HCT116 (cell line): ENCODE data around the gene MDH2. TPM values are rescaled to one million over a fixed set of nuclear protein-coding genes. Genes with fewer than 3 reads are reported as not detected.

Experiments
- ATAC-seq: fragments of 200-7000 bp; cut with Tn5 transposase; 2 replicates; pipeline ENCODE4 v1.9.1; 2020; ENCODE audit warnings: mild to moderate bottlenecking, moderate library complexity
- BruUV-seq: library from RNA; stranded (reverse); fragments of 400-500 nt; replicated peaks from 2 replicates; lab custom pipeline; 2021; lab: Mats Ljungman, UMichigan
- CTCF ChIA-PET: fragments of 300-600 bp; sonication (Branson Sonifier 250); formaldehyde crosslinking; loops from one replicate; lab custom pipeline; 2021; ENCODE audit warnings: antibody characterized with exemption; lab: Charles Lee
- POLR2A ChIA-PET: fragments of 300-600, 350-600 bp; sonication (Branson Sonifier 250); formaldehyde crosslinking; loops from one replicate; lab custom pipeline; 2021; ENCODE audit warnings: antibody characterized with exemption; lab: Charles Lee
- RAD21 ChIA-PET, 2 experiments: fragments of 300-600 bp; sonication (Branson Sonifier 250); formaldehyde crosslinking; loops; one replicate each; lab custom pipeline; 2023; ENCODE audit warnings: low total read pairs in 2 of 2; ENCODE audit not compliant: uncharacterized antibody in 2 of 2, unreplicated experiment in 2 of 2, low non-redundant PET in 1 of 2; lab: Charles Lee
- DNase-seq: peaks from one replicate; pipeline ENCODE4 v3.0.0-alpha.2; 2010; ENCODE audit warnings: low read depth, low spot score
- H2AFZ ChIP-seq: fragments of 200-600 bp; shearing (Covaris generic), sonication (generic); 2 replicates; pipeline ENCODE4 v1.6.1; 2017; ENCODE audit warnings: low read depth, mixed run types, mixed read lengths, antibody characterized with exemption, low read length; ENCODE audit not compliant: poor library complexity, severe bottlenecking
- H3K27ac ChIP-seq: 2 replicates; pipeline ENCODE4 v1.5.1; 2012; ENCODE audit warnings: low read depth, low read length
- H3K27me3 ChIP-seq: fragments of 200-600 bp; sonication (generic); 2 replicates; pipeline ENCODE4 v1.6.1; 2016; ENCODE audit warnings: mixed run types, low read length, mixed read lengths; ENCODE audit not compliant: insufficient read depth
- H3K36me3 ChIP-seq, 2 experiments: fragments of 200-500 bp in 1 of 2; fragments of 200-600 bp in 1 of 2; sonication (Bioruptor generic) in 1 of 2; sonication (generic) in 1 of 2; 2 replicates each; pipeline versions ENCODE4 v1.5.1 to v1.6.1; 2014 to 2016; ENCODE audit warnings: low read length in 2 of 2, inconsistent platforms in 1 of 2, mixed read lengths in 1 of 2, mixed run types in 1 of 2; ENCODE audit not compliant: insufficient read depth in 2 of 2, control insufficient read depth in 1 of 2
- H3K4me1 ChIP-seq, 2 experiments: fragments of 200-600 bp in 1 of 2; sonication (generic) in 1 of 2; 2 replicates each; pipeline versions ENCODE4 v1.5.1 to v1.6.1; 2012 to 2017; ENCODE audit warnings: low read length in 2 of 2, inconsistent platforms in 1 of 2, mild to moderate bottlenecking in 1 of 2, mixed read lengths in 1 of 2, mixed run types in 1 of 2, moderate library complexity in 1 of 2; ENCODE audit not compliant: insufficient read depth in 2 of 2, control insufficient read depth in 1 of 2
- H3K4me2 ChIP-seq: fragments of 200-600 bp; sonication (generic); 2 replicates; pipeline ENCODE4 v1.6.1; 2017; ENCODE audit warnings: mixed run types, low read length, mixed read lengths
- H3K4me3 ChIP-seq, 2 experiments: fragments of 200-600 bp in 1 of 2; sonication (generic) in 1 of 2; replicated peaks in 1 of 2; 2 replicates each; pipeline ENCODE4 v1.5.1; 2011 to 2016; ENCODE audit warnings: low read length in 2 of 2, control low read depth in 1 of 2, low read depth in 1 of 2, mild to moderate bottlenecking in 1 of 2, mixed read lengths in 1 of 2, mixed run types in 1 of 2
- H3K79me2 ChIP-seq: fragments of 200-600 bp; sonication (generic); 2 replicates; pipeline ENCODE4 v1.6.1; 2017; ENCODE audit warnings: mild to moderate bottlenecking, mixed run types, low read length, moderate library complexity, mixed read lengths; ENCODE audit not compliant: insufficient read depth
- H3K9ac ChIP-seq: fragments of 200-600 bp; sonication (generic); 2 replicates; pipeline ENCODE4 v1.6.1; 2016; ENCODE audit warnings: low read length, mixed read lengths
- H3K9me2 ChIP-seq: fragments of 200-600 bp; sonication (generic), shearing (Covaris generic); 2 replicates; pipeline ENCODE4 v1.6.1; 2017; ENCODE audit warnings: mixed run types, mild to moderate bottlenecking, moderate library complexity; ENCODE audit not compliant: insufficient read depth
- H3K9me3 ChIP-seq, 2 experiments: fragments of 200-500 bp in 1 of 2; fragments of 200-600 bp in 1 of 2; sonication (Bioruptor generic) in 1 of 2; sonication (generic) in 1 of 2; 2 replicates each; pipeline ENCODE4 v1.6.1; 2014 to 2017; ENCODE audit warnings: low read length in 2 of 2, mixed read lengths in 2 of 2, inconsistent platforms in 1 of 2, low read depth in 1 of 2, mild to moderate bottlenecking in 1 of 2, mixed run types in 1 of 2, moderate library complexity in 1 of 2; ENCODE audit not compliant: control insufficient read depth in 1 of 2, insufficient read depth in 1 of 2
- H4K20me1 ChIP-seq: fragments of 200-600 bp; sonication (generic), shearing (Covaris generic); 2 replicates; pipeline ENCODE4 v1.6.1; 2017; ENCODE audit warnings: mixed run types, mild to moderate bottlenecking, moderate library complexity; ENCODE audit not compliant: insufficient read depth
- CEBPB ChIP-seq: IDR thresholded peaks from 2 replicates; pipeline ENCODE4 v1.6.1; 2012; ENCODE audit warnings: low read depth
- EGR1 ChIP-seq: IDR thresholded peaks from 2 replicates; pipeline ENCODE4 v1.6.1; 2012; ENCODE audit warnings: low read depth
- ELF1 ChIP-seq: IDR thresholded peaks from 2 replicates; pipeline ENCODE4 v1.6.1; 2012; ENCODE audit warnings: low read depth, borderline replicate concordance
- EZH2phosphoT487 ChIP-seq: fragments of 200-600 bp; IDR thresholded peaks from 2 replicates; pipeline ENCODE4 v1.6.1; 2018; ENCODE audit warnings: antibody characterized with exemption, borderline replicate concordance
- FOSL1 ChIP-seq: IDR thresholded peaks from 2 replicates; pipeline ENCODE4 v1.6.1; 2012; ENCODE audit warnings: low read depth
- JUND ChIP-seq: IDR thresholded peaks from 2 replicates; pipeline ENCODE4 v1.6.1; 2012
- POLR2A ChIP-seq: IDR thresholded peaks from 2 replicates; pipeline ENCODE4 v1.7.0; 2011; ENCODE audit warnings: borderline replicate concordance; ENCODE audit not compliant: insufficient read depth, insufficient read length; ENCODE audit errors: extremely low read depth
- POLR2AphosphoS5 ChIP-seq: IDR thresholded peaks from 2 replicates; pipeline ENCODE4 v1.6.1; 2011; ENCODE audit warnings: mild to moderate bottlenecking, low read depth, low read length, moderate library complexity
- TCF7L2 ChIP-seq: IDR thresholded peaks from 2 replicates; pipeline ENCODE4 v1.7.0; 2011; ENCODE audit warnings: borderline replicate concordance, inconsistent platforms; ENCODE audit not compliant: insufficient read depth, insufficient read length; ENCODE audit errors: extremely low read depth
- YY1 ChIP-seq: IDR thresholded peaks from 2 replicates; pipeline ENCODE4 v1.6.1; 2011; ENCODE audit warnings: low read length, low read depth, moderate library complexity, mild to moderate bottlenecking; ENCODE audit not compliant: insufficient replicate concordance; ENCODE audit errors: extremely low read depth
- ZFX ChIP-seq: fragments of 450-650 bp; IDR thresholded peaks from 2 replicates; pipeline ENCODE4 v1.6.1; 2017
- intact Hi-C: fragments of 100-400 bp; cut with micrococcal nuclease; formaldehyde crosslinking; loops from 2 replicates; pipeline ENCODE4 v1.10.0; 2022
- total RNA-seq: library from RNA; stranded (reverse); gene quantifications from one replicate; pipeline ENCODE4 v1.2.1, GENCODE V29; 2021; ENCODE audit not compliant: unreplicated experiment
- TF ChIP-seq, protein P1 (sequence below): IDR thresholded peaks from 2 replicates; pipeline ENCODE4 v1.6.1; 2012
- TF ChIP-seq, protein P2 (sequence below), 3 experiments: fragments of 200-600 bp in 1 of 3; sonication (generic) in 1 of 3; IDR thresholded peaks in 2 of 3; conservative IDR thresholded peaks in 1 of 3; 2 replicates each; pipeline ENCODE4 v1.5.1; 2012 to 2017; ENCODE audit warnings: low read depth in 2 of 3, low read length in 2 of 3, antibody characterized with exemption in 1 of 3, borderline replicate concordance in 1 of 3, control low read depth in 1 of 3, mild to moderate bottlenecking in 1 of 3, mixed read lengths in 1 of 3, mixed run types in 1 of 3, moderate library complexity in 1 of 3; ENCODE audit not compliant: insufficient read depth in 1 of 3
- TF ChIP-seq, protein P3 (sequence below): IDR thresholded peaks from 2 replicates; pipeline ENCODE4 v1.6.1; 2012
- TF ChIP-seq, protein P4 (sequence below): IDR thresholded peaks from 2 replicates; pipeline ENCODE4 v1.6.1; 2011; ENCODE audit warnings: mild to moderate bottlenecking, low read length, moderate library complexity; ENCODE audit not compliant: insufficient replicate concordance; ENCODE audit errors: extremely low read depth
- TF ChIP-seq, protein P5 (sequence below): IDR thresholded peaks from 2 replicates; pipeline ENCODE4 v1.6.1; 2012; ENCODE audit warnings: low read depth

Gene MDH2
- total RNA-seq, 1 experiment from 2014 or later: 357 TPM

DNA sequence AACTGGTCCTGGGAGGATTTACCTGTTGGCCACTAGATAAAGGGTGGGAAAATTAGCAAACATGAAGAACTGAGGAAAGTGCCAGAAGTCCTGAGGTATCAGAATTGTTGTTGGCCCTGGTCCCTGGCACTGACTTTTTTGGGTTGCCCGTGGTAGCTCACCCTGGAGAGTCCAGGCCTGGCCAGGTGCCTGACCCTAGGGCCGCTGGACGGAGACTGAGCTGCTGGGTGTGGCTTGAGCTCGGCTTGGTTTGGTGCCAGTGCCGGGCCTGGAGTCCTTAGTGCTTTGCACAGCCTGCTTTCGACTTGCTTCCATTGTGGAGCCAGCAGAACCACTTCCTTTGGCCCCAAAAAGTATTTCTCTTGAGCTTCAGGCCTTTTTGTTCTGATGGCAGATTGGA is 12.9 kb downstream of the MDH2 start:
- H3K27me3 ChIP-seq: no peaks in the 10 kb centered on the region
- H3K4me3 ChIP-seq: no peak overlapping the region
- H3K36me3 ChIP-seq: peaks cover 66 to 83% of the 10 kb centered on the region in 2 experiments
- TF ChIP-seq, protein P1, sequence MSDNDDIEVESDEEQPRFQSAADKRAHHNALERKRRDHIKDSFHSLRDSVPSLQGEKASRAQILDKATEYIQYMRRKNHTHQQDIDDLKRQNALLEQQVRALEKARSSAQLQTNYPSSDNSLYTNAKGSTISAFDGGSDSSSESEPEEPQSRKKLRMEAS: no peak
- TF ChIP-seq EZH2phosphoT487 (no peak), JUND (no peak), EGR1 (no peak), POLR2A (no peak), CEBPB (no peak), TCF7L2 (no peak), ELF1 (no peak), POLR2AphosphoS5 (no peak), YY1 (no peak), FOSL1 (no peak), ZFX (no peak)
- TF ChIP-seq, protein P2, sequence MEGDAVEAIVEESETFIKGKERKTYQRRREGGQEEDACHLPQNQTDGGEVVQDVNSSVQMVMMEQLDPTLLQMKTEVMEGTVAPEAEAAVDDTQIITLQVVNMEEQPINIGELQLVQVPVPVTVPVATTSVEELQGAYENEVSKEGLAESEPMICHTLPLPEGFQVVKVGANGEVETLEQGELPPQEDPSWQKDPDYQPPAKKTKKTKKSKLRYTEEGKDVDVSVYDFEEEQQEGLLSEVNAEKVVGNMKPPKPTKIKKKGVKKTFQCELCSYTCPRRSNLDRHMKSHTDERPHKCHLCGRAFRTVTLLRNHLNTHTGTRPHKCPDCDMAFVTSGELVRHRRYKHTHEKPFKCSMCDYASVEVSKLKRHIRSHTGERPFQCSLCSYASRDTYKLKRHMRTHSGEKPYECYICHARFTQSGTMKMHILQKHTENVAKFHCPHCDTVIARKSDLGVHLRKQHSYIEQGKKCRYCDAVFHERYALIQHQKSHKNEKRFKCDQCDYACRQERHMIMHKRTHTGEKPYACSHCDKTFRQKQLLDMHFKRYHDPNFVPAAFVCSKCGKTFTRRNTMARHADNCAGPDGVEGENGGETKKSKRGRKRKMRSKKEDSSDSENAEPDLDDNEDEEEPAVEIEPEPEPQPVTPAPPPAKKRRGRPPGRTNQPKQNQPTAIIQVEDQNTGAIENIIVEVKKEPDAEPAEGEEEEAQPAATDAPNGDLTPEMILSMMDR (IDR thresholded peaks at IDR 0.05 in 2 of 3, conservative IDR thresholded peaks at IDR 0.05 in 1 of 3; ENCODE audit: borderline replicate concordance in 1 of 3, insufficient read depth in 1 of 3, low read depth in 2 of 3, low read length in 2 of 3): no peak
- TF ChIP-seq, protein P3, sequence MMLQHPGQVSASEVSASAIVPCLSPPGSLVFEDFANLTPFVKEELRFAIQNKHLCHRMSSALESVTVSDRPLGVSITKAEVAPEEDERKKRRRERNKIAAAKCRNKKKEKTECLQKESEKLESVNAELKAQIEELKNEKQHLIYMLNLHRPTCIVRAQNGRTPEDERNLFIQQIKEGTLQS: no peak
- TF ChIP-seq, protein P4, sequence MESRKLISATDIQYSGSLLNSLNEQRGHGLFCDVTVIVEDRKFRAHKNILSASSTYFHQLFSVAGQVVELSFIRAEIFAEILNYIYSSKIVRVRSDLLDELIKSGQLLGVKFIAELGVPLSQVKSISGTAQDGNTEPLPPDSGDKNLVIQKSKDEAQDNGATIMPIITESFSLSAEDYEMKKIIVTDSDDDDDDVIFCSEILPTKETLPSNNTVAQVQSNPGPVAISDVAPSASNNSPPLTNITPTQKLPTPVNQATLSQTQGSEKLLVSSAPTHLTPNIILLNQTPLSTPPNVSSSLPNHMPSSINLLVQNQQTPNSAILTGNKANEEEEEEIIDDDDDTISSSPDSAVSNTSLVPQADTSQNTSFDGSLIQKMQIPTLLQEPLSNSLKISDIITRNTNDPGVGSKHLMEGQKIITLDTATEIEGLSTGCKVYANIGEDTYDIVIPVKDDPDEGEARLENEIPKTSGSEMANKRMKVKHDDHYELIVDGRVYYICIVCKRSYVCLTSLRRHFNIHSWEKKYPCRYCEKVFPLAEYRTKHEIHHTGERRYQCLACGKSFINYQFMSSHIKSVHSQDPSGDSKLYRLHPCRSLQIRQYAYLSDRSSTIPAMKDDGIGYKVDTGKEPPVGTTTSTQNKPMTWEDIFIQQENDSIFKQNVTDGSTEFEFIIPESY: no peak
- TF ChIP-seq, protein P5, sequence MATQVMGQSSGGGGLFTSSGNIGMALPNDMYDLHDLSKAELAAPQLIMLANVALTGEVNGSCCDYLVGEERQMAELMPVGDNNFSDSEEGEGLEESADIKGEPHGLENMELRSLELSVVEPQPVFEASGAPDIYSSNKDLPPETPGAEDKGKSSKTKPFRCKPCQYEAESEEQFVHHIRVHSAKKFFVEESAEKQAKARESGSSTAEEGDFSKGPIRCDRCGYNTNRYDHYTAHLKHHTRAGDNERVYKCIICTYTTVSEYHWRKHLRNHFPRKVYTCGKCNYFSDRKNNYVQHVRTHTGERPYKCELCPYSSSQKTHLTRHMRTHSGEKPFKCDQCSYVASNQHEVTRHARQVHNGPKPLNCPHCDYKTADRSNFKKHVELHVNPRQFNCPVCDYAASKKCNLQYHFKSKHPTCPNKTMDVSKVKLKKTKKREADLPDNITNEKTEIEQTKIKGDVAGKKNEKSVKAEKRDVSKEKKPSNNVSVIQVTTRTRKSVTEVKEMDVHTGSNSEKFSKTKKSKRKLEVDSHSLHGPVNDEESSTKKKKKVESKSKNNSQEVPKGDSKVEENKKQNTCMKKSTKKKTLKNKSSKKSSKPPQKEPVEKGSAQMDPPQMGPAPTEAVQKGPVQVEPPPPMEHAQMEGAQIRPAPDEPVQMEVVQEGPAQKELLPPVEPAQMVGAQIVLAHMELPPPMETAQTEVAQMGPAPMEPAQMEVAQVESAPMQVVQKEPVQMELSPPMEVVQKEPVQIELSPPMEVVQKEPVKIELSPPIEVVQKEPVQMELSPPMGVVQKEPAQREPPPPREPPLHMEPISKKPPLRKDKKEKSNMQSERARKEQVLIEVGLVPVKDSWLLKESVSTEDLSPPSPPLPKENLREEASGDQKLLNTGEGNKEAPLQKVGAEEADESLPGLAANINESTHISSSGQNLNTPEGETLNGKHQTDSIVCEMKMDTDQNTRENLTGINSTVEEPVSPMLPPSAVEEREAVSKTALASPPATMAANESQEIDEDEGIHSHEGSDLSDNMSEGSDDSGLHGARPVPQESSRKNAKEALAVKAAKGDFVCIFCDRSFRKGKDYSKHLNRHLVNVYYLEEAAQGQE: no peak
- TF ChIP-seq, all 23 proteins: peak for 0
- BruUV-seq: no TSS peak
- intact Hi-C loops: no loop called here
- Histone ChIP-seq H3K27ac (no peak overlapping the region), H3K9ac (no peak overlapping the region), H3K9me3 (no peaks in the 10 kb centered on the region), H4K20me1 (no peaks in the 10 kb centered on the region), H3K4me2 (no peak overlapping the region), H3K4me1 (no peaks in the 10 kb centered on the region), H3K9me2 (no peaks in the 10 kb centered on the region), H3K79me2 (peaks cover 26% of the 10 kb centered on the region), H2AFZ (no peak overlapping the region)
- ATAC-seq: no peak
- POLR2A ChIA-PET: no interaction called here
- RAD21 ChIA-PET: no interaction called here
- CTCF ChIA-PET: no interaction called here
- no peak for DNase-seq
